GM12892 (cell line): ENCODE data around the gene GOLIM4.

ENCODE experiments used
- DNase-seq: peaks from one replicate; pipeline ENCODE4 v3.0.0; 2011; ENCODE audit not compliant: insufficient read length
- FAIRE-seq: peaks from 2 replicates; lab custom pipeline; 2011; peaks lifted over from hg19 to GRCh38; lab: Jason Lieb, UNC
- POLR2A ChIP-seq: IDR thresholded peaks from 2 replicates; pipeline ENCODE4 v1.6.1; 2011; ENCODE audit warnings: low read depth, low read length, control low read depth
- POLR2AphosphoS5 ChIP-seq: IDR thresholded peaks from 2 replicates; pipeline ENCODE4 v1.6.1; 2011; ENCODE audit warnings: low read depth, low read length, control low read depth
- TAF1 ChIP-seq: IDR thresholded peaks from 2 replicates; pipeline ENCODE4 v1.6.1; 2011; ENCODE audit warnings: low read depth, mild to moderate bottlenecking, control low read depth, low read length, borderline replicate concordance

Gene GOLIM4

GRCh38 chr3:168121184-168122017, 25.7 kb upstream of the GOLIM4 start:
- DNase-seq (no peak), FAIRE-seq (no peak)
- TF ChIP-seq TAF1 (no peak), POLR2AphosphoS5 (no peak), POLR2A (no peak)

GRCh38 chr3:168117853-168118313, 22.2 kb upstream of the GOLIM4 start:
- TF ChIP-seq POLR2AphosphoS5 = no peak
- no peak for TF ChIP-seq TAF1
- no peak for TF ChIP-seq POLR2A
- FAIRE-seq (no peak), DNase-seq (no peak)

GRCh38 chr3:168117059-168117458, 21.3 kb upstream of the GOLIM4 start:
- no peak for FAIRE-seq

GRCh38 chr3:168116279-168116678, 20.6 kb upstream of the GOLIM4 start:
- TF ChIP-seq POLR2A (no peak), TAF1 (no peak)
- FAIRE-seq = no peak
- DNase-seq = no peak

More at GRCh38 chr3:168117059-168117458, 21.3 kb upstream of the GOLIM4 start:
- no peak for DNase-seq
- TF ChIP-seq POLR2AphosphoS5 = no peak
- no peak for TF ChIP-seq TAF1
- no peak for TF ChIP-seq POLR2A

- DNase-seq = no peak
- TF ChIP-seq POLR2AphosphoS5 = no peak
- no peak for TF ChIP-seq TAF1
- no peak for FAIRE-seq
These were observed 18.1 kb upstream of the GOLIM4 start for GRCh38 chr3:168113848-168114247.

GRCh38 chr3:168112894-168113293, 17.2 kb upstream of the GOLIM4 start:
- FAIRE-seq = no peak
- no peak for TF ChIP-seq POLR2A
- no peak for TF ChIP-seq TAF1
- no peak for TF ChIP-seq POLR2AphosphoS5
- DNase-seq = no peak

- no peak for DNase-seq
- no peak for TF ChIP-seq POLR2AphosphoS5
- no peak for TF ChIP-seq POLR2A
- no peak for TF ChIP-seq TAF1
- no peak for FAIRE-seq
These were observed 8.6 kb upstream of the GOLIM4 start for GRCh38 chr3:168104361-168104760.

- TF ChIP-seq TAF1 (no peak), POLR2A (no peak), POLR2AphosphoS5 (no peak)
- DNase-seq (no peak), FAIRE-seq (peak; percentile 17)
These were observed 7.1 kb upstream of the GOLIM4 start for GRCh38 chr3:168102735-168103410.

- FAIRE-seq = no peak
- no peak for TF ChIP-seq POLR2A
- no peak for TF ChIP-seq POLR2AphosphoS5
- no peak for TF ChIP-seq TAF1
- DNase-seq = no peak
These were observed 5.2 kb upstream of the GOLIM4 start for GRCh38 chr3:168100777-168101492.

GRCh38 chr3:168097381-168097780, 1.7 kb upstream of the GOLIM4 start:
- no peak for FAIRE-seq
- TF ChIP-seq POLR2A (no peak), POLR2AphosphoS5 (no peak), TAF1 (no peak)
- DNase-seq = no peak

- FAIRE-seq (no peak), DNase-seq (peak; percentile 15)
- TF ChIP-seq POLR2AphosphoS5 = 0 out of 2 replicates have a peak, but pooled peaks have one; percentile 12
- TF ChIP-seq TAF1 = no peak
These were observed 507 bp upstream of the GOLIM4 start for GRCh38 chr3:168096210-168096652.
